HG02938 (cell line): Measurements from ENCODE around the gene CIB1.
"Not testable (repeated sequence)": the region's sequence is repeated elsewhere in the genome, so short reads cannot be mapped to it uniquely, and the experiment has no call there.

Experiments
- ATAC-seq: cut with Tn5 transposase; IDR thresholded peaks from one replicate; pipeline ENCODE4 v1.9.1; 2021; ENCODE audit warnings: mild to moderate bottlenecking, moderate library complexity; ENCODE audit not compliant: unreplicated experiment

The CIB1 gene

GRCh38 chr15:90201130-90201943, 32.4 kb downstream of the CIB1 start, which contains the start of gene SEMA4B:
TSS of gene SEMA4B (plus strand) at chr15:90201330. CDS start at chr15:90201579, 249 bp downstream.
- ATAC-seq: peak; percentile 65

DNA sequence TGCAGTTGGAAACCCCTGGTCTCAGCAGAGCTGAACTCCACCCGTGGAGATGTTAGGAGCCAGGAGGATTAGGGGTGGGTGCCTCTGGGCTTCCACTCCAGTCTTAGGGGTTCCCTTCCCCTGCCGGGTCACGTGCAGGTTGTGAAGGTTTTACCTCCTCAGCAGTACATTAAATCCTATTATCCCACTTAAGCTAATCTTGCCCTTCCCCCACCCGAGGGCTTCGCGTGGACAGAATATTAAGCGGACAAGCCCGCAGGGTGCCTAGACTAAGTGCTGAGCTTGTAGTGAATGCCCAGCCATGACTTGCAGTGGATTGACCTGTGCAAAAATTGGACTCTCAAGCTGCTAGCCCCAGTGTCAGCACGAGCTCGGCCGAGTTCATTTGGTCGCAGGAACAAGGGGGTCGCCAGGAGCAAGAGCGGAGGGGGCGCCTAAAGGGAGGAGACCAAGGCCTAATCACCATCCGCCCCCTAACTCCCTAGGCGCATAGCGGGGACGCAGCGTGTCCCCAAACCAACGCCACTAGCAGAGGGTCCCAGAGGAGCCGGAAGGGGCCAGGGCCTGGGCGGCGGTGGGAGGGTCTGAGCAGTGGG, 33.1 kb downstream of the CIB1 start:
- ATAC-seq: no peak

- no peak for ATAC-seq
These were observed 39.1 kb downstream of the CIB1 start for GRCh38 chr15:90194655-90195054.

GRCh38 chr15:90192961-90193786, 40.6 kb downstream of the CIB1 start:
- ATAC-seq: no peak

DNA sequence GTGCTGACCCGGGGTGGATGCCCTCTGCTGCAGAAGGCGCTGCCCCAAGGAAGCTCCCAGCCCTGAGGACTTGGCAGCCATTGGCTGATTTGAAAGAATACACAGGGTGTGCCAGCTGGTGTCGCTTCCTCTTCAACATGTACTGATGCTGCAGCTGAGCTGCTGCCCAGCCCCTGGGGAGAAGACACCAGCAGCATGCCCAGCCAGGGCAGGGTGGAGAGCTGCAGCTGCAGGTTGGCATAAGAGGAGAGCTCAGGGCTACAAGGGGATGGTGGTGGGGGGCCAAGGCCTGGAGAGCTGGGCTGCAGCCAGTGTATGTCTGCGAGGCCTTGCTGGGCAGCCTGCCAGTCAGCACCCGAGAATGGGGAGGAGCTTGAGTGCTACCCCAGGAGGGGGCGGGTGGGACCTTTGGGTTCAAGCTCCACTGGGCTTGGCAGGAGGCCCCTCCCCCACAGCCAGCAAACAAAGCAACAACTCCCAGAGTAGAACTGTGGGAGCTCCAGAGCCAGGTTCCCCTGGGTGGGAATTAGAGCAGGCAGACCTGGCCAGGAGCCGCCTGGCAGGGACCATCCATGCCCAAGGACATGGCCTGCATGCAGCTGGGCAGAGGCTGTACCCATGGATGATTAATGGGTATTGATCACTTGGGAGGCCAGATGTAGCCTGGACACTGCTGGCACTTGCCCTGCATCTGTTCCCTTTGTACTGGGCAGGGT, 41.8 kb downstream of the CIB1 start:
- ATAC-seq: peak; percentile 71

- no peak for ATAC-seq
These were observed 42.4 kb downstream of the CIB1 start for GRCh38 chr15:90191344-90191687.

GRCh38 chr15:90190606-90191343, 43.0 kb downstream of the CIB1 start:
- ATAC-seq: no peak

- ATAC-seq: no peak
These were observed 43.8 kb downstream of the CIB1 start for GRCh38 chr15:90189781-90190467.

DNA sequence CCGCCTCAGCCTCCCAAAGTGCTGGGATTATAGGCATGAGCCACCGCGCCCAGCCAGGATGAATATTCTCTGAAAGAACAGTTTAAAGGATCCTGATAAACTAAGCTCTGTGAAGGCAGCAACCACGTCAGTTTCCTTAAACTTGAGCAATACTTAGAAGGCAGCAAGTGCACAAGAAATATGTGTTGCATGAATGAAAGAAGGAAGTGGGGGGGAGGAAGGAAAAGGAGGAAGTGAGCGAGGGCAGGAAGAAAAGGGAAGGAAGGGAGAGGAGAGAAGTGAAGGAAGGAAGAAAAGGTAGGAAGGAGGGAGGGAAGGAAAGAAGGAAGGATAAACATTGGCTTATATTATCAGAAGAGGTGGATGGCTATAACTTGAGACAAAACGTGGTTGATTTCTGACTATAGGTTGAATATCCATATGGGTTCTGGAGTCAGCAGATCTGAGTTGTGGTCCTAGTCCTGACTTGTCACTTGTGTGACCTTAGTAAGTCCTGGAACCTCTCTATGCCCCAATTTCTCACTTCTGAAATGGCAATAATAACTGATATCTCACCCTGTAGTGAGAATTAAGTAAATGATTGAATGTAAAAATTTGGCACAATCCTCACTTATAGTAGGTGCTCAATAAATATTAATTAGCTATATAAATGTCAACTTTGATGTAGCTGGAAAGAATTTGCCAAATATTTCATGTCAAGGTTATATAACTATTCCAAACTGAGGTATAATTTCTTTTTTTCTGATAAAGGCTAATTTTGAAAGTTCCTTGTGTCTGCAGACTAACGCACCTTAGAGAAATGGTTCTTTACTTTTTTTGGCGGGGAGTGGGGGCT, 44.6 kb downstream of the CIB1 start:
- no peak for ATAC-seq

GRCh38 chr15:90188065-90188464, 45.7 kb downstream of the CIB1 start:
- ATAC-seq: not testable (repeated sequence)

DNA sequence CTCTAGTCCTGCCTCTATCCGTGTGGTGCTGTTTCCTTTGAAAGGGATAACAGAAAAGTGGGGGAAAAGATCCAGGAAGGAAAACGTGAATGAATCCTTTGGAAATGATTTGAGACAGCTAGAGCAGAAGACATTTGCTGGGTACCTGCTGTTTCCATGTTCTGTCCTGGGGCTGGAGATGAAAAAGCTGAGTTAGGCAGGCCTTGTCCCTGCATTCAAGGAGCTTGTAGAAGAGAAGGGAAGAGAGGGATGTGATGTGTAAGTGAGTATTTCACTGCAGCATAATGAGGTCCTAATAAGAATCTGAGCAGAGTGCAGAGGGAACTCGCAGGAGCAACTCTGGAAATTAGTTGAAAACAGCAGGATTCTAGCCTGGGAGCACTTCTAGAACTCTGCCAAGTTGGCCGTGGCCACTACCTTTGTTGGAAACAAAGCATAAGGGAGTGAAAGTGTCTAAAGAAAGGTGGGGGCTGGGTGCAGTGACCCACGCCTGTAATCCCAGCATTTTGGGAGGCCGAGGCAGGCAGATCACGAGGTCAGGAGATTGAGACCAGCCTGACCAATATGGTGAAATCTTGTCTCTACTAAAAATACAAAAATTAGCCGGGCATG, 46.4 kb downstream of the CIB1 start:
- ATAC-seq: no peak

GRCh38 chr15:90184786-90185704, 48.7 kb downstream of the CIB1 start:
- ATAC-seq: peak; percentile 61

- ATAC-seq: peak; percentile 44
These were observed 49.5 kb downstream of the CIB1 start for GRCh38 chr15:90184119-90184785.

DNA sequence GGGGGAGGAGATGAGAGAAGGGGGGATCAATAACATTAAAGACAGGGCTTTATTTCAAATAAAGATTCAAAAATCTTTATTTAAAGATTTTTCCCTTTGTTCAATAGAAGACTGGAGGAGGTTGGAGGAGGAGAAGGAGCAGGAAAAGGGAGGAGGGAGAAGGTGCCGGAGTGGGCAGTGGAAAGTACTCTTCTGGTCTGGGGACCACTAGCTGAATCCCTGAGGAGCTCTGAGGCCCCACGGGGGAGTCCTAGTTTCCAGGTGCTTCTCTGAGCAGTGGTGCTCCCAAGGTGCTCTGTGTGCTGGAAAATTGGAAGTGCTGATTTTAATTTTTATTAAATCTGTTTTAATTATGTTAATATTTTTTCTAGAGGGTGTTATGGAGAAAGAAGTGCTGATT, 52.0 kb downstream of the CIB1 start:
- ATAC-seq: no peak
